ENCODE results near the gene CARD10. TPM values are rescaled to one million over a fixed set of nuclear protein-coding genes. Genes with fewer than 3 reads are reported as not detected.

Gene CARD10
- total and polyA plus RNA-seq, 2 of the 13 experiments (the other 11 are each of a cell fraction or from before 2014, with no cell fraction given): 35.2 to 55.8 TPM

- TF ChIP-seq SOX5 (CRISPR knock-in tag; IDR thresholded peaks at IDR 0.05; ENCODE audit: borderline replicate concordance) (no peak), TFE3 (CRISPR knock-in tag; IDR thresholded peaks at IDR 0.05) (no peak), ELF4 (CRISPR knock-in tag; IDR thresholded peaks at IDR 0.05; ENCODE audit: borderline replicate concordance) (no peak), SPEN (CRISPR knock-in tag; IDR thresholded peaks at IDR 0.05; ENCODE audit: low read depth) (no peak), ZNF607 (CRISPR knock-in tag; IDR thresholded peaks at IDR 0.05; ENCODE audit: borderline replicate concordance) (no peak), ZBTB7B (CRISPR knock-in tag; IDR thresholded peaks at IDR 0.05) (0 out of 2 replicates have a peak, but pooled peaks have one; percentile 15), STAG1 (CRISPR knock-in tag; IDR thresholded peaks at IDR 0.05) (peak; percentile 37), PLRG1 (conservative IDR thresholded peaks at IDR 0.05) (no peak), ZNF451 (CRISPR knock-in tag; IDR thresholded peaks at IDR 0.05) (no peak), CENPBD1 (CRISPR knock-in tag; IDR thresholded peaks at IDR 0.05; ENCODE audit: borderline replicate concordance, low read depth) (no peak), GMEB1 (CRISPR knock-in tag; IDR thresholded peaks at IDR 0.05; ENCODE audit: borderline replicate concordance) (no peak), PRDM10 (CRISPR knock-in tag; IDR thresholded peaks at IDR 0.05; ENCODE audit: low read depth) (peak; percentile 74), BHLHE40 (IDR thresholded peaks at IDR 0.05; ENCODE audit: low read length) (no peak), UBTF (CRISPR knock-in tag; IDR thresholded peaks at IDR 0.05) (0 out of 2 replicates have a peak, but pooled peaks have one; percentile 6), MYNN (CRISPR knock-in tag; IDR thresholded peaks at IDR 0.05; ENCODE audit: low read depth) (no peak), MBD4 (IDR thresholded peaks at IDR 0.05; ENCODE audit: borderline replicate concordance, low read length) (no peak), ZNF574 (CRISPR knock-in tag; IDR thresholded peaks at IDR 0.05) (no peak), GPN1 (CRISPR knock-in tag; IDR thresholded peaks at IDR 0.05; ENCODE audit: borderline replicate concordance) (no peak)
Measured at GRCh38 chr22:37549704-37550059, 30.5 kb upstream of the CARD10 start (continued).

Measured in HepG2 (cell line).